ENCODE results near the gene SELENBP1. TPM values are rescaled to one million over a fixed set of nuclear protein-coding genes. Genes with fewer than 3 reads are reported as not detected.

Gene SELENBP1
- total and polyA plus RNA-seq, 2 of the 13 experiments (the other 11 are each of a cell fraction or from before 2014, with no cell fraction given): 27.8 to 29.0 TPM

GRCh38 chr1:151343587-151343986 lies 28.9 kb downstream of the SELENBP1 start (continued):
- TF ChIP-seq FUBP1 (CRISPR knock-in tag; IDR thresholded peaks at IDR 0.05; ENCODE audit: borderline replicate concordance) (no peak), TSC22D2 (CRISPR knock-in tag; IDR thresholded peaks at IDR 0.05; ENCODE audit: borderline replicate concordance) (no peak), NFAT5 (CRISPR knock-in tag; IDR thresholded peaks at IDR 0.05) (no peak), ZNF296 (CRISPR knock-in tag; conservative IDR thresholded peaks at IDR 0.05) (no peak), SRSF9 (IDR thresholded peaks at IDR 0.05; ENCODE audit: borderline replicate concordance, insufficient read depth, low read depth, low read length, poor library complexity, severe bottlenecking) (no peak)
